Activated CD4-positive, alpha-beta memory T cell treated with anti-CD3 and anti-CD28 coated beads for 36 hours (primary cell): Measurements from ENCODE around the gene KLHL42. TPM values are rescaled to one million over a fixed set of nuclear protein-coding genes. Genes with fewer than 3 reads are reported as not detected.
"Not testable (repeated sequence)": the region's sequence is repeated elsewhere in the genome, so short reads cannot be mapped to it uniquely, and the experiment has no call there.

Experiments
- CTCF ChIA-PET: fragments of 350-600 bp; sonication (Branson Sonifier 250); formaldehyde crosslinking; loops from one replicate; lab custom pipeline; 2021; ENCODE audit warnings: antibody characterized with exemption, inconsistent platforms; lab: Charles Lee
- POLR2A ChIA-PET: fragments of 350-600 bp; sonication (Branson Sonifier 250); formaldehyde crosslinking; loops from one replicate; lab custom pipeline; 2021; ENCODE audit warnings: antibody characterized with exemption; lab: Charles Lee
- DNase-seq: peaks from one replicate; pipeline ENCODE4 v3.0.0-alpha.2; 2020
- H3K27ac Mint-ChIP-seq: one replicate; pipeline ENCODE4 v1.8.0; 2021; ENCODE audit warnings: mixed read lengths
- H3K27me3 Mint-ChIP-seq: one replicate; pipeline ENCODE4 v1.8.0; 2021; ENCODE audit warnings: mixed read lengths
- H3K36me3 Mint-ChIP-seq: one replicate; pipeline ENCODE4 v1.8.0; 2021; ENCODE audit warnings: mixed read lengths
- H3K4me1 Mint-ChIP-seq: one replicate; pipeline ENCODE4 v1.8.0; 2021; ENCODE audit warnings: low read depth, mixed read lengths
- H3K4me3 Mint-ChIP-seq: one replicate; pipeline ENCODE4 v1.8.0; 2021; ENCODE audit warnings: mild to moderate bottlenecking, mixed read lengths
- H3K9me3 Mint-ChIP-seq: one replicate; pipeline ENCODE4 v1.8.0; 2021; ENCODE audit warnings: mixed read lengths
- intact Hi-C: fragments of 100-400 bp; cut with micrococcal nuclease; formaldehyde crosslinking; loops from one replicate; pipeline ENCODE4 v1.15.1; 2023
- total RNA-seq, 2 experiments: library from RNA; stranded (reverse); gene quantifications; one replicate each; pipeline ENCODE4 v1.2.3, GENCODE V29; 2021

KLHL42 gene
- total RNA-seq, 2 experiments from 2014 or later = 8.2 to 9.1 TPM

- Mint-ChIP-seq H3K4me3 (no peak overlapping the region), H3K36me3 (no peaks in the 10 kb centered on the region), H3K4me1 (no peaks in the 10 kb centered on the region), H3K27ac (no peak overlapping the region), H3K27me3 (no peaks in the 10 kb centered on the region), H3K9me3 (no peaks in the 10 kb centered on the region)
- ChIA-PET POLR2A (no interaction called here), CTCF (no interaction called here)
- no peak for DNase-seq
- intact Hi-C loops = no loop called here
Observed at GRCh38 chr12:27843714-27844245, 63.7 kb downstream of the KLHL42 start.

GRCh38 chr12:27844366-27845090 lies 64.5 kb downstream of the KLHL42 start:
- no peaks in the 10 kb centered on the region for H3K4me1 Mint-ChIP-seq
- H3K27me3 Mint-ChIP-seq = no peaks in the 10 kb centered on the region
- POLR2A ChIA-PET = no interaction called here
- peaks cover 5% of the 10 kb centered on the region for H3K9me3 Mint-ChIP-seq
- CTCF ChIA-PET = no interaction called here
- H3K4me3 Mint-ChIP-seq = no peak overlapping the region
- intact Hi-C loops = no loop called here
- no peaks in the 10 kb centered on the region for H3K36me3 Mint-ChIP-seq
- no peak overlapping the region for H3K27ac Mint-ChIP-seq
- no peak for DNase-seq

- H3K4me1 Mint-ChIP-seq = no peaks in the 10 kb centered on the region
- POLR2A ChIA-PET = no interaction called here
- H3K9me3 Mint-ChIP-seq = peaks cover 10% of the 10 kb centered on the region
- intact Hi-C loops = no loop called here
- H3K27me3 Mint-ChIP-seq = no peaks in the 10 kb centered on the region
- CTCF ChIA-PET = no interaction called here
- H3K27ac Mint-ChIP-seq = no peak overlapping the region
- no peak overlapping the region for H3K4me3 Mint-ChIP-seq
- no peaks in the 10 kb centered on the region for H3K36me3 Mint-ChIP-seq
- DNase-seq = no peak
Observed at GRCh38 chr12:27845187-27845586, 65.2 kb downstream of the KLHL42 start.

GRCh38 chr12:27845706-27846105 lies 65.7 kb downstream of the KLHL42 start:
- H3K4me3 Mint-ChIP-seq, intact Hi-C loops, H3K27me3 Mint-ChIP-seq, POLR2A ChIA-PET, DNase-seq, H3K4me1 Mint-ChIP-seq, CTCF ChIA-PET, H3K27ac Mint-ChIP-seq, H3K36me3 Mint-ChIP-seq: not testable (repeated sequence)
- peaks cover 14% of the 10 kb centered on the region for H3K9me3 Mint-ChIP-seq

DNA sequence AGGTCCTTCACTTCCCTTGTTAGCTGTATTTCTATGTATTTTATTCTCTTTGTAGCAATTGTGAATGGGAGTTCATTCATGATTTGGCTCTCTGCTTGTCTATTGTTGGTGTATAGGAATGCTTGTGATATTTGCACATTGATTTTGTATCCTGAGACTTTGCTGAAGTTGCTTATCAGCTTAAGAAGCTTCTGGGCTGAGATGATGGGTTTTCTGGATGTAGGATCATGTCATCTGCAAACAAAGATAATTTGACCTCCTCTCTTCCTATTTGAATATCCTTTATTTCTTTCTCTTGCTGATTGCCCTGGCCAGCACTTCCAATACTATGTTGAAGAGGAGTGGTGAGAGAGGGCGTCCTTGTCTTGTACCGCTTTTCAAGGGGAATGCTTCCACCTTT lies 67.3 kb downstream of the KLHL42 start:
- H3K36me3 Mint-ChIP-seq, POLR2A ChIA-PET, H3K27me3 Mint-ChIP-seq, H3K27ac Mint-ChIP-seq, H3K4me1 Mint-ChIP-seq, intact Hi-C loops, CTCF ChIA-PET, H3K4me3 Mint-ChIP-seq, DNase-seq: not testable (repeated sequence)
- H3K9me3 Mint-ChIP-seq = peaks cover 14% of the 10 kb centered on the region

DNA sequence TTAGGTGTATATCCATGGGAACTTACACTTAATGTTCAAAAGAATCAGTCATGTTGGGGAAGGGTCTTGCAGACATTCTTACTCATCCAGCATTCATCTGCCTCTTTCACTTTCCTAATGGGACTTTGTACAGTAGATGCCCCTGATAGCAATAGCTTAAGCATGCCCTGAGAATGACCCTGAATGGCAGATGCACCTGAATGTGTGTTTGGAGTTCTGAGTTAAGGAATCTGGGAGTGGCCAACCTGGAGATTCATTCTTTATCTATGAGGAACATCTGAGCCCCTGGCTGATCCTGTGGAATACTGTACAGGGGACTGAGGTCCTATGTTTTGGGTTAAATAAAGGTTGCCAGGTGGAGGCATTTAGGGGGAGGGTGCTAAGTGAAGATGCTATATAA lies 71.3 kb downstream of the KLHL42 start:
- CTCF ChIA-PET = no interaction called here
- DNase-seq = no peak
- POLR2A ChIA-PET = no interaction called here
- Mint-ChIP-seq H3K4me1 (no peaks in the 10 kb centered on the region), H3K4me3 (no peak overlapping the region), H3K27ac (no peak overlapping the region), H3K27me3 (no peaks in the 10 kb centered on the region), H3K36me3 (no peaks in the 10 kb centered on the region), H3K9me3 (peaks cover 14% of the 10 kb centered on the region)
- intact Hi-C loops = no loop called here

- Mint-ChIP-seq H3K27me3 (peaks cover 2% of the 10 kb centered on the region), H3K36me3 (no peaks in the 10 kb centered on the region), H3K9me3 (peaks cover 14% of the 10 kb centered on the region), H3K4me3 (no peak overlapping the region), H3K4me1 (no peaks in the 10 kb centered on the region), H3K27ac (no peak overlapping the region)
- DNase-seq = no peak
- ChIA-PET CTCF (no interaction called here), POLR2A (no interaction called here)
- intact Hi-C loops = no loop called here
Observed at GRCh38 chr12:27852117-27852516, 72.1 kb downstream of the KLHL42 start.

Other genes with a start within 250 kb of the KLHL42 start
- gene REP15, start 83.8 kb upstream of the KLHL42 start, total RNA-seq = under 1 TPM in 1 of 2 experiments, not detected in 1; 0.22 TPM
- 10 to 100 TPM; 49.2 to 50.2 TPM for gene MRPS35, start 69.4 kb upstream of the KLHL42 start, total RNA-seq
- gene MANSC4, start within 50 bp of the KLHL42 start, total RNA-seq = not detected
- gene PTHLH, start 192.5 kb downstream of the KLHL42 start, total RNA-seq = under 1 TPM in 1 of 2 experiments, not detected in 1; 0.12 TPM